Measurements from ENCODE around the gene NGEF.

Gene NGEF

DNA sequence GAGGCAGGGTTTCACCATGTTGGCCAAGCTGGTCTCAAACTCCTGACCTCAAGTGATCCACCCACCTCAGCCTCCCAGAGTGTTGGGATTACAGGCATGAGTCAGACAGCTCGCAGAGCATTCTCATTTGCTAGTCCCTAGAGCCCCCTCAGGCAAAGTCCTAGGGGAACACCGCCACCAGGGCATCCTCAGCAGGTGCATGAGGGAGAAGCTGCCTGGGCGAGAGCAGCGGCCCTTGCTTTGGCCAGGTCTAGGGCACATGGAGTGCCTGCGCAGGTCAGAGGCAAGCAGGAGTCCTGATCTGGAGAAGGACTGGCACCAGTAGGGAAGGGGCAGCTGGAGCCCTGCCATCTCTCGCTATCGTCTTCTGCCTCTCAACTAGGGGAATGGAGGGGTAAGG, 32.4 kb downstream of the NGEF start:
- H3K27ac ChIP-seq (ENCODE audit: extremely low read depth, low read depth, low read length), result no peak overlapping the region
- no peaks in the 10 kb centered on the region for H3K4me1 ChIP-seq (ENCODE audit: control insufficient read depth, insufficient read depth, low read length)
- CTCF ChIA-PET, result interaction anchor here (0.5 to 1.6 kb wide), 6 partner anchors 38 to 394 kb away, joined by 3 to 6 read pairs (median 5); no protein-coding TSS in a partner anchor
- H3K36me3 ChIP-seq (ENCODE audit: control insufficient read depth in 2 of 2, insufficient read depth in 1 of 2, low read length in 2 of 2), result no peaks in the 10 kb centered on the region
- no peaks in the 10 kb centered on the region for H3K9me3 ChIP-seq (ENCODE audit: control insufficient read depth, insufficient read depth, low read depth, low read length)
- TF ChIP-seq ZNF394 (tag by site-specific recombination; IDR thresholded peaks at IDR 0.05; ENCODE audit: borderline replicate concordance) (peak; percentile 48; the same call in 1 of the 2 replicates), ZNF10 (tag by site-specific recombination; IDR thresholded peaks at IDR 0.05) (peak; percentile 46; the same call in 1 of the 2 replicates), OVOL3 (tag by site-specific recombination; IDR thresholded peaks at IDR 0.05) (no peak), ZNF660 (tag by site-specific recombination; IDR thresholded peaks at IDR 0.05) (no peak)
- POLR2A ChIA-PET, result no interaction called here
- H3K4me3 ChIP-seq (ENCODE audit: low read depth, low read length), result no peak overlapping the region

GRCh38 chr2:232979871-232980461, 33.1 kb downstream of the NGEF start:
- Histone ChIP-seq H3K9me3 (ENCODE audit: control insufficient read depth, insufficient read depth, low read depth, low read length) (no peaks in the 10 kb centered on the region), H3K4me3 (ENCODE audit: low read depth, low read length) (no peak overlapping the region), H3K27ac (ENCODE audit: extremely low read depth, low read depth, low read length) (no peak overlapping the region), H3K4me1 (ENCODE audit: control insufficient read depth, insufficient read depth, low read length) (no peaks in the 10 kb centered on the region), H3K36me3 (ENCODE audit: control insufficient read depth in 2 of 2, insufficient read depth in 1 of 2, low read length in 2 of 2) (no peaks in the 10 kb centered on the region)
- ChIA-PET POLR2A (no interaction called here), CTCF (interaction anchor here (0.5 to 1.9 kb wide), 11 partner anchors 8 to 394 kb away, joined by 3 to 9 read pairs (median 4); partner anchors contain the start of gene ATG16L1)
- TF ChIP-seq, protein P1, sequence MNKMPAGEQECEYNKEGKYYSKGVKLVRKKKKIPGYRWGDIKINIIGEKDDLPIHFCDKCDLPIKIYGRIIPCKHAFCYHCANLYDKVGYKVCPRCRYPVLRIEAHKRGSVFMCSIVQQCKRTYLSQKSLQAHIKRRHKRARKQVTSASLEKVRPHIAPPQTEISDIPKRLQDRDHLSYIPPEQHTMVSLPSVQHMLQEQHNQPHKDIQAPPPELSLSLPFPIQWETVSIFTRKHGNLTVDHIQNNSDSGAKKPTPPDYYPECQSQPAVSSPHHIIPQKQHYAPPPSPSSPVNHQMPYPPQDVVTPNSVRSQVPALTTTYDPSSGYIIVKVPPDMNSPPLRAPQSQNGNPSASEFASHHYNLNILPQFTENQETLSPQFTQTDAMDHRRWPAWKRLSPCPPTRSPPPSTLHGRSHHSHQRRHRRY (tag by site-specific recombination; IDR thresholded peaks at IDR 0.05), result no peak
- no peak for TF ChIP-seq ZNF18 (tag by site-specific recombination; IDR thresholded peaks at IDR 0.05)
- 0 out of 2 replicates have a peak, but pooled peaks have one; percentile 14 for TF ChIP-seq GLIS2 (tag by site-specific recombination; IDR thresholded peaks at IDR 0.05)
- no peak for TF ChIP-seq ZFP69B (tag by site-specific recombination; IDR thresholded peaks at IDR 0.05)
- TF ChIP-seq ZNF626 (tag by site-specific recombination; IDR thresholded peaks at IDR 0.05), result no peak
- 0 out of 2 replicates have a peak, but pooled peaks have one; percentile 9 for TF ChIP-seq KLF1 (tag by site-specific recombination; IDR thresholded peaks at IDR 0.05)
- TF ChIP-seq, protein P2, sequence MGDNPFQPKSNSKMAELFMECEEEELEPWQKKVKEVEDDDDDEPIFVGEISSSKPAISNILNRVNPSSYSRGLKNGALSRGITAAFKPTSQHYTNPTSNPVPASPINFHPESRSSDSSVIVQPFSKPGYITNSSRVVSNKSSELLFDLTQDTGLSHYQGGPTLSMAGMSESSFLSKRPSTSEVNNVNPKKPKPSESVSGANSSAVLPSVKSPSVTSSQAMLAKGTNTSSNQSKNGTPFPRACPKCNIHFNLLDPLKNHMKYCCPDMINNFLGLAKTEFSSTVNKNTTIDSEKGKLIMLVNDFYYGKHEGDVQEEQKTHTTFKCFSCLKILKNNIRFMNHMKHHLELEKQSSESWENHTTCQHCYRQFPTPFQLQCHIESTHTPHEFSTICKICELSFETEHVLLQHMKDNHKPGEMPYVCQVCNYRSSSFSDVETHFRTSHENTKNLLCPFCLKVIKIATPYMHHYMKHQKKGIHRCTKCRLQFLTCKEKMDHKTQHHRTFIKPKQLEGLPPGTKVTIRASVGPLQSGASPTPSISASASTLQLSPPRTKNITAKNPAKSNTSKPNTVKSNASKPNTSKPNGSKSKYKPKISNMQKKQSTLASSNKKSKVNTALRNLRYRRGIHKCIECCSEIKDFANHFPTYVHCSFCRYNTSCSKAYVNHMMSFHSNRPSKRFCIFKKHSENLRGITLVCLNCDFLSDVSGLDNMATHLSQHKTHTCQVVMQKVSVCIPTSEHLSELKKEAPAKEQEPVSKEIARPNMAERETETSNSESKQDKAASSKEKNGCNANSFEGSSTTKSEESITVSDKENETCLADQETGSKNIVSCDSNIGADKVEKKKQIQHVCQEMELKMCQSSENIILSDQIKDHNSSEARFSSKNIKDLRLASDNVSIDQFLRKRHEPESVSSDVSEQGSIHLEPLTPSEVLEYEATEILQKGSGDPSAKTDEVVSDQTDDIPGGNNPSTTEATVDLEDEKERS (tag by site-specific recombination; IDR thresholded peaks at IDR 0.05), result no peak
- no peak for TF ChIP-seq ZNF670 (tag by site-specific recombination; IDR thresholded peaks at IDR 0.05; ENCODE audit: low read depth)
- TF ChIP-seq FEZF1 (tag by site-specific recombination; IDR thresholded peaks at IDR 0.05), result peak; percentile 22
- TF ChIP-seq ZFHX2 (tag by site-specific recombination; conservative IDR thresholded peaks at IDR 0.05), result 0 out of 2 replicates have a peak, but pooled peaks have one; percentile 10
- TF ChIP-seq, protein P3, sequence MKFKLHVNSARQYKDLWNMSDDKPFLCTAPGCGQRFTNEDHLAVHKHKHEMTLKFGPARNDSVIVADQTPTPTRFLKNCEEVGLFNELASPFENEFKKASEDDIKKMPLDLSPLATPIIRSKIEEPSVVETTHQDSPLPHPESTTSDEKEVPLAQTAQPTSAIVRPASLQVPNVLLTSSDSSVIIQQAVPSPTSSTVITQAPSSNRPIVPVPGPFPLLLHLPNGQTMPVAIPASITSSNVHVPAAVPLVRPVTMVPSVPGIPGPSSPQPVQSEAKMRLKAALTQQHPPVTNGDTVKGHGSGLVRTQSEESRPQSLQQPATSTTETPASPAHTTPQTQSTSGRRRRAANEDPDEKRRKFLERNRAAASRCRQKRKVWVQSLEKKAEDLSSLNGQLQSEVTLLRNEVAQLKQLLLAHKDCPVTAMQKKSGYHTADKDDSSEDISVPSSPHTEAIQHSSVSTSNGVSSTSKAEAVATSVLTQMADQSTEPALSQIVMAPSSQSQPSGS (tag by site-specific recombination; IDR thresholded peaks at IDR 0.05; ENCODE audit: low read depth), result no peak
- TF ChIP-seq ZNF544 (tag by site-specific recombination; IDR thresholded peaks at IDR 0.05), result no peak
- TF ChIP-seq EGR2 (tag by site-specific recombination; IDR thresholded peaks at IDR 0.05; ENCODE audit: low read depth), result 0 out of 2 replicates have a peak, but pooled peaks have one; percentile 50
- no peak for TF ChIP-seq RBAK (tag by site-specific recombination; IDR thresholded peaks at IDR 0.05)
- TF ChIP-seq ZBTB49 (tag by site-specific recombination; IDR thresholded peaks at IDR 0.05; ENCODE audit: low read depth), result no peak
- TF ChIP-seq GLIS1 (tag by site-specific recombination; IDR thresholded peaks at IDR 0.05), result peak; percentile 23
- no peak for TF ChIP-seq ZNF585B (tag by site-specific recombination; IDR thresholded peaks at IDR 0.05)
- no peak for TF ChIP-seq SP2 (tag by site-specific recombination; IDR thresholded peaks at IDR 0.05)
- no peak for TF ChIP-seq ZNF133 (tag by site-specific recombination; IDR thresholded peaks at IDR 0.05)
- no peak for TF ChIP-seq ZNF155 (tag by site-specific recombination; IDR thresholded peaks at IDR 0.05)

All from HEK293 (cell line).